Activated CD4-positive, alpha-beta T cell treated with anti-CD3 and anti-CD28 coated beads, Interleukin-2, amount 10 ng/mL, durations not matched to agents 7 days and 5 days (primary cell): ENCODE results near the gene ZDBF2. TPM values are rescaled to one million over a fixed set of nuclear protein-coding genes. Genes with fewer than 3 reads are reported as not detected.
"Not testable (repeated sequence)": the region's sequence is repeated elsewhere in the genome, so short reads cannot be mapped to it uniquely, and the experiment has no call there.

Experiments used
- CTCF ChIA-PET: fragments of 350-600 bp; sonication (Branson Sonifier 250); formaldehyde crosslinking; loops from one replicate; lab custom pipeline; 2021; ENCODE audit warnings: antibody characterized with exemption; lab: Charles Lee
- POLR2A ChIA-PET: fragments of 350-600 bp; sonication (Branson Sonifier 250); formaldehyde crosslinking; loops from one replicate; lab custom pipeline; 2021; ENCODE audit warnings: antibody characterized with exemption; lab: Charles Lee
- DNase-seq: peaks from one replicate; pipeline ENCODE4 v3.0.0-alpha.2; 2020
- H3K27ac Mint-ChIP-seq: one replicate; pipeline ENCODE4 v1.8.0; 2021; ENCODE audit warnings: mild to moderate bottlenecking, moderate library complexity, mixed read lengths
- H3K27me3 Mint-ChIP-seq: one replicate; pipeline ENCODE4 v1.8.0; 2021; ENCODE audit warnings: mixed read lengths
- H3K36me3 Mint-ChIP-seq: one replicate; pipeline ENCODE4 v1.8.0; 2021; ENCODE audit warnings: low read depth, mixed read lengths
- H3K4me1 Mint-ChIP-seq: one replicate; pipeline ENCODE4 v1.8.0; 2021; ENCODE audit warnings: mixed read lengths
- H3K4me3 Mint-ChIP-seq: one replicate; pipeline ENCODE4 v1.8.0; 2021; ENCODE audit warnings: mild to moderate bottlenecking, moderate library complexity, mixed read lengths
- H3K9me3 Mint-ChIP-seq: one replicate; pipeline ENCODE4 v1.8.0; 2021; ENCODE audit warnings: mixed read lengths
- total RNA-seq, 2 experiments: library from RNA; stranded (reverse); gene quantifications; one replicate each; pipeline ENCODE4 v1.2.3, GENCODE V29; 2021

ZDBF2 gene
- total RNA-seq, 2 experiments from 2014 or later, result 9.7 to 12.4 TPM

- H3K36me3 Mint-ChIP-seq, result no peaks in the 10 kb centered on the region
- H3K4me3 Mint-ChIP-seq, result no peak overlapping the region
- POLR2A ChIA-PET, result no interaction called here
- peaks cover 2% of the 10 kb centered on the region for H3K27me3 Mint-ChIP-seq
- no peaks in the 10 kb centered on the region for H3K4me1 Mint-ChIP-seq
- no peak for DNase-seq
- CTCF ChIA-PET, result no interaction called here
- H3K9me3 Mint-ChIP-seq, result peaks cover 3% of the 10 kb centered on the region
- H3K27ac Mint-ChIP-seq, result no peak overlapping the region
These were observed 78.1 kb downstream of the ZDBF2 start for GRCh38 chr2:206352571-206352970.

DNA sequence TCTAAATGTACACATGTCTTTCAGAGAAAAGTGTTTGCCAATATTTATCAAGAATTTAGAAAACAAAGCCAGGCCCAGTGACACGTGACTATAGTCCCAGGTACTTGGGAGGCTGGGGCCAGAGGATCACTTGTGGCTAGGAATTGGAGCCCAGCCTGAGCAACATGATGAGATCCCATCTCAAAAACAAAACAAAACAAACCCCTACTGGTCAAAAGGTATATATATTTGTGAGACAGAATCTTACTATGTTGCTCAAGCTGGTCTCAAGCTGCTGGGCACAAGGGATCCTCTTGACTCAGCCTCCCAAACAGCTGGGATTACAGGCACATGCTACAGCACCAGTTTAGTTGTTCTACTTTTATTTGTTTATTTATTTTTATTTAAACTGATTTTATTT lies 79.2 kb downstream of the ZDBF2 start:
- no peaks in the 10 kb centered on the region for H3K4me1 Mint-ChIP-seq
- H3K4me3 Mint-ChIP-seq, result no peak overlapping the region
- H3K27ac Mint-ChIP-seq, result no peak overlapping the region
- DNase-seq, result no peak
- H3K9me3 Mint-ChIP-seq, result peaks cover 3% of the 10 kb centered on the region
- no peaks in the 10 kb centered on the region for H3K36me3 Mint-ChIP-seq
- ChIA-PET CTCF (no interaction called here), POLR2A (no interaction called here)
- no peaks in the 10 kb centered on the region for H3K27me3 Mint-ChIP-seq

GRCh38 chr2:206354129-206354528 lies 79.7 kb downstream of the ZDBF2 start:
- no peak overlapping the region for H3K27ac Mint-ChIP-seq
- H3K36me3 Mint-ChIP-seq, result no peaks in the 10 kb centered on the region
- no peaks in the 10 kb centered on the region for H3K27me3 Mint-ChIP-seq
- CTCF ChIA-PET, result no interaction called here
- no peaks in the 10 kb centered on the region for H3K4me1 Mint-ChIP-seq
- POLR2A ChIA-PET, result no interaction called here
- no peak overlapping the region for H3K4me3 Mint-ChIP-seq
- no peak for DNase-seq
- peaks cover 6% of the 10 kb centered on the region for H3K9me3 Mint-ChIP-seq

GRCh38 chr2:206356840-206357239 lies 82.4 kb downstream of the ZDBF2 start:
- H3K4me3 Mint-ChIP-seq, H3K27ac Mint-ChIP-seq, H3K4me1 Mint-ChIP-seq, H3K9me3 Mint-ChIP-seq, DNase-seq, H3K27me3 Mint-ChIP-seq, H3K36me3 Mint-ChIP-seq, CTCF ChIA-PET, POLR2A ChIA-PET: not testable (repeated sequence)

DNA sequence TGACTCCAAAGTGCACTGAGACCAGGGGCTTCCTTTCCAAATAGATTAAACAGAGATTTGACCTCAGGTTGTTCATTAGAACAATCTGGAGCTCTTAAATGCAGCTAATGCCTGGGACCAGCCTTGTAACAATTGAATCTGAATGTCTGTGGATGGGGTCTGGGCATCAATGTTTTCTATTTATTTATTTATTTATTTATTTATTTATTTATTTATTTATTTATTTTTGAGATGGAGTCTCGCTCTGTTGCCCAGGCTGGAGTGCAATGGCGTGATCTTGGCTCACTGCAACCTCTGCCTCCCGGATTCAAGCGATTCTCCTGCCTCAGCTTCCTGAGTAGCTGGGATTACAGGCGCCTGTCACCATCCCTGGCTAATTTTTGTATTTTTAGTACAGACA lies 86.4 kb downstream of the ZDBF2 start:
- DNase-seq, POLR2A ChIA-PET, H3K4me3 Mint-ChIP-seq, H3K4me1 Mint-ChIP-seq, H3K9me3 Mint-ChIP-seq, H3K27ac Mint-ChIP-seq, H3K36me3 Mint-ChIP-seq, H3K27me3 Mint-ChIP-seq: not testable (repeated sequence)
- CTCF ChIA-PET, result interaction anchor here (0.8 kb wide), 1 partner anchor 71 kb away, joined by 3 read pairs; no protein-coding TSS in a partner anchor

- H3K4me3 Mint-ChIP-seq, result no peak overlapping the region
- H3K9me3 Mint-ChIP-seq, result peaks cover 8% of the 10 kb centered on the region
- ChIA-PET CTCF (interaction anchor here (0.8 kb wide), 1 partner anchor 71 kb away, joined by 3 read pairs; no protein-coding TSS in a partner anchor), POLR2A (no interaction called here)
- no peak for DNase-seq
- no peaks in the 10 kb centered on the region for H3K27me3 Mint-ChIP-seq
- H3K27ac Mint-ChIP-seq, result no peak overlapping the region
- peaks cover 5% of the 10 kb centered on the region for H3K4me1 Mint-ChIP-seq
- no peaks in the 10 kb centered on the region for H3K36me3 Mint-ChIP-seq
These were observed 87.1 kb downstream of the ZDBF2 start for GRCh38 chr2:206361407-206362045.

Other genes starting within 250 kb of the ZDBF2 start
- gene INO80D, start 188.5 kb upstream of the ZDBF2 start, total RNA-seq, result 10 to 100 TPM; 27.3 to 28.8 TPM
- 10 to 100 TPM; 58.9 to 64.9 TPM for gene NDUFS1, start 115.2 kb upstream of the ZDBF2 start, total RNA-seq
- gene EEF1B2, start 114.8 kb upstream of the ZDBF2 start, total RNA-seq, result 100 to 1,000 TPM; 639 to 650 TPM
- under 1 TPM; 0.75 to 0.89 TPM for gene ADAM23, start 168.9 kb downstream of the ZDBF2 start, total RNA-seq